ENCODE results near the gene PRKCB.
A peak's percentile ranks its signal among the peaks of the same experiment; 100 is the strongest.

The PRKCB gene

DNA sequence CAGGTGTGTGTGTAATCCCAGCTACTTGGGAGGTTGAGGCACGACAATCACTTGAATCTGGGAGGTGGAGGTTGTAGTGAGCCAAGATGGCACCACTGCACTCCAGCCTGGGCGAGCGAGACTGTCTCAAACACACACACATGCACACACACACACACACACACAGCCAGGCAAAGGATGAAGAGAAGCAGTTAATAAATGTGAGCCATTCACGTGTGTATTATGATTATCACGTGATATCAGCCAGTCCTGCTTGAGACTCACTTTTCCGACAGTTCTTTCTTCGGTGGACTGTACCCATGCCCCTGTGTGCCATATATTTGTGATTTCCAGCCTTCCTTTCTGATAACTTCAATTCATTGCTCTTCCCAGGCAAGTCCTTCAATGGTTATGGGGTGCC is 119.3 kb downstream of the PRKCB start:
- no peak overlapping the region for H3K4me3 ChIP-seq
- H3K27ac ChIP-seq: no peak overlapping the region

DNA sequence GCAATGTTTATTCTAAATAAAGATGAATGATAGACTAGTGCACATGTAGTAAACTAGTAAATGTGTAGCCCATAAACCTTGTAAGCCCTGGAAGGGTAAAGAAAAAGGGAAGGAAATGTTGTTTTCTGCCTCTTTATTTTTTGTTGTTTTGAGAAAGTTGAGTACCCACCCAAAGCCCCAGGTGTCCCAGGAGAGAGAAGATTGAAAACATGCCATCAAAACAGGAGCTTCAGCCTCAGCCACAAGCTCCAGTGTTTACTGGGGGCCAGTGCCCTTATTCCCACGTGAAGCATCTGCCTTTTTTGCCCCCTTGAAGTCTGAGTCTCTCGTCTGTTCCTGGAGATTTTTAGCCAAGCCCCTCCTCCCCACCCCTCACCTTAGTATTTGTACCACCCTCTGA is 121.5 kb downstream of the PRKCB start:
- no peak overlapping the region for H3K4me3 ChIP-seq
- peak overlapping the region in 1 of 21 experiments; percentile 52 for H3K27ac ChIP-seq

DNA sequence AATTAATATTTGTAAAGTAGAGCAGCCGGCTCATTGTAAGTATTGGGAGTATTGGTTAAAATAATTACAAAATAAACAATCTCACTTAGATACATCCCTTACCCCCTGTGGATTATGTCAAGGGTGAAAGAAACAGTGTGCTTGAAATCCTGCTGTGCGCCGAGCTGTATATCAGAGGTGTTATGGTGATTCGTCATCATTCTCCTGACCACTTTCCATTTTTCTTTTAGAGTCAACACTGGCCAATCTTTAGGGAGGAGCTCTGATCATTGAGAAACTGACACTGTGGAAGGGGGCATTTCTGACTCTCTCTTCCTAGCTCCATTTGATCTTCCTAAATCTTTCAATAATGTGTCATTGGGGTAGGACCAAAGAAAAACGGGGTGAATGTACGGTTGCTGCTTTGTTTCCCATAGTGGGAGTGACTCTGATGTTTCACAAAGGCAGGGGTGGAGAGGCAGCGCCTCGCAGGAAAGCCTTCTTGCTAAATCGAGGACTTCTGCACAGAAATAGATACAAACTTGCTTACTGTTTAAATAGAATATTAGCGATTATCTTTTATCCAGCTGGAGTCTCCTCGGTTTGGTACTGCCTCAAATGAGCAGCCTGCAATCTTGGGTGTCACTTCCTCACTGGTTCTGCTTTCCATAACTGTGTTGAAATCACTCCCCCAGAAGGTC is 123.4 kb downstream of the PRKCB start:
- no peak overlapping the region for H3K4me3 ChIP-seq
- H3K27ac ChIP-seq: peak overlapping the region in 1 of 21 experiments; percentile 6

DNA sequence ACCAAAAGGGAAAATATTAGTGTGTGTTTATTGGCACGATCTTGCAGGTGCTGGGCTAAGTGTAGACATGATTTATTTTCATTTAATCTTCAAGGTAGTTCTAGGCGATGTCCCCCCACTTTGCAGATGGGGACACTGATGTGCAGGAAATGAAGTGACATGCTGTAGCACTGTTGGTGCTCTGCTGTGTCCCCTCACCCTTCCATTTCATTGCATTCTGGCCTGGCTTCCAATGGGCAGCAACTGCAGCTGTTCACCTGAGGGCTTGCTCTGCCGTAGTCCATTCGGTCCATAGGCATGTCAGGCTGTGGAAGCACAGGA is 123.9 kb downstream of the PRKCB start:
- no peak overlapping the region for H3K4me3 ChIP-seq
- peak overlapping the region in 2 of 21 experiments; percentile 6 to 56 for H3K27ac ChIP-seq

DNA sequence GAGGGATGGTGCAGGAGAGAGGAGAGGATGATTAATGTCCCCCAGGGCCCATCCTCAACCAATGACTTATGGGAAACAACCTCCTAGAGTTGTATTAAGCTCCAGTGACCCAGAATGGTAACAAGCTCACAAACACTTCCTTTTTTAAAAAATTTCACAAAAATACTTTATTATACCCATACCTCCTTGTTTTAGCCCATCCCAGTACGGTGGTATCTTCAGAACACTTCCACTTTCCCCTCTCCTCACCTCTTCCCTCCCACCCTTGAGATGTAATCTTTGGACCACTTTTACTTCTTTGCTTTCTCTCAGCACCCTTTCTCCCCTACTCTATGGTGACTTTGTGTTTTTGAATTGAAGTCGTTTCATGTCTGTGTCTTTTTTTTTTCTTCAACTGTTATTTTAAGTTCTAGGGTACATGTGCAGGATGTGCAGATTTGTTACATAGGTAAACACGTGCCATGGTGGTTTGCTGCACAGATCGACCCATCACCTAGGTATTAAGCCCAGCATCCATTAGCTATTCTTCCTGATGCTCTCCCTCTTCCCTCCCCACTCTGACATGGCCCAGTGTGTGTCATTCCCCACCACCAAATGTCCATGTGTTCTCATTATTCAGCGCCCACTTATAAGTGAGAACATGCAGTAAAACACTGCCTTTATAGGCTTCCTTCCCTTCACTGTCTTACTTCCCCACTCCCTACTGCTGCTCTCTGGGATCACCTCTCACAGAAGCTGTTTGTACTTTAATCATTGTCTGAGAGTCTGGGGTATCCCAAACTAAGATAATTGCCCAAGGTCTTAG is 124.5 kb downstream of the PRKCB start:
- H3K4me3 ChIP-seq: no peak overlapping the region
- H3K27ac ChIP-seq: peak overlapping the region in 2 of 21 experiments; percentile 6 to 56

DNA sequence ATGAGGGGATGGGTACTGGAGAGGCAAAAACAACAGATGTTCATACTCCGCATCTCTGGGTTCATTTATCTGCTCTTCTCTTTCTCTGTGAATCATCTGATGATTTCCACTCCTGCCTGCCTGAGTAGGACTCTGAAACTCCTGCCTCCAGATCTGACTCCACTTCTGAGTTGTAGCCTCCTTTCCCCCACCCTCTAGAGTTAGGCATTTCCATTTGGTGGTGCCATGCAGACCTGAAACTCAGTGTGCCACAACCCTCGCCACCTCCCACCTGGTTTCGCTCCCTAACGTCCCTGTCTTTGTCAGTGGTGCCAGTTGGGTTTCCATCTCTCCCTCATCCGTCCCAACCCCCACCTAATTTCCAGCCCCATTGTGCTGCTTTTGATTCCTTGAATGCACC is 126.2 kb downstream of the PRKCB start:
- Histone ChIP-seq H3K27ac (no peak overlapping the region), H3K4me3 (no peak overlapping the region)

DNA sequence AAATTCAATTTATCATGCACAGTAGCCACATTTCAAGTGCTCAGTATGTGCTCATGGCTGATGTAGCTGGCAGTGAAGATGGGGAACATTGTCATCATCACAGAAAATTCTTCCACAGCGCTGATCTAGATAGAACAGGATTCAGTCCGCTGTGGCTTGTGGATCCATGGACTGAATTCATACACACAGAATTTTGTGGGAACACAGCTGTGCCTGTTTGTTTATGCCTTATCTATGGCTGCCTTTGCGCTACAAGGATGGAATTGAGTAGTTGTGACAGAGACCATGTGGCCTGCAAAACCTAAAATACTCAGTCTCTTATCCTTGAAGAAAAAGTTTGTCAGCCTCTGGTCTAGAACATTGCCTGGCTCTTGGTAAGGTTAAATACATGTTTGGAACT is 128.4 kb downstream of the PRKCB start:
- Histone ChIP-seq H3K4me3 (no peak overlapping the region), H3K27ac (no peak overlapping the region)

DNA sequence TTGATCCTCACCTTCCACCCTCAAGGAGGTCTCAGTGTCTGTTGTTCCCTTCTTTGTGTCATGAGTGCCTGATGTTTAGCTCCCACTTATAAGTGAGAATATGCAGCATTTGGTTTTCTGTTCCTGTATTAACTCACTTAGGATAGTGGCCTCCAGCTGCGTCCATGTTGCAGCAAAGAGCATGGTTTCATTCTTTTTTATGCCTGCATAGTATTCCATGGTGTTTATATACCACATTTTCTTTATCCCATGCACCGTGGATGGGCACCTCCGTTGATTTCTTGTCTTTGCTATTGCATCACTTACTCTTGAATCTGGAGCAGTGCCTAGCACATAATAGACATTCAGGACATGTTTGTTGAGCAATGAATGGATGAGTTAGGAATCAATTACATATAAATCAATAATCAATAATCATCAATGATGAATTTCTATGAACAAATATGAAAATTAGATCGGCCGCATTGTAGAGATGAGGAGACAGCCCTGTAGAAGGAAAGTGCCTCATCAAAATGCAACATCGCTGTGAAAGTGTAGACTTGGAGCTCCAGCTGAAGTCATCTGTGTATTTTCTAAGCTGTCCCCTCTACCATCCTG is 129.5 kb downstream of the PRKCB start:
- Histone ChIP-seq H3K4me3 (no peak overlapping the region), H3K27ac (no peak overlapping the region)

DNA sequence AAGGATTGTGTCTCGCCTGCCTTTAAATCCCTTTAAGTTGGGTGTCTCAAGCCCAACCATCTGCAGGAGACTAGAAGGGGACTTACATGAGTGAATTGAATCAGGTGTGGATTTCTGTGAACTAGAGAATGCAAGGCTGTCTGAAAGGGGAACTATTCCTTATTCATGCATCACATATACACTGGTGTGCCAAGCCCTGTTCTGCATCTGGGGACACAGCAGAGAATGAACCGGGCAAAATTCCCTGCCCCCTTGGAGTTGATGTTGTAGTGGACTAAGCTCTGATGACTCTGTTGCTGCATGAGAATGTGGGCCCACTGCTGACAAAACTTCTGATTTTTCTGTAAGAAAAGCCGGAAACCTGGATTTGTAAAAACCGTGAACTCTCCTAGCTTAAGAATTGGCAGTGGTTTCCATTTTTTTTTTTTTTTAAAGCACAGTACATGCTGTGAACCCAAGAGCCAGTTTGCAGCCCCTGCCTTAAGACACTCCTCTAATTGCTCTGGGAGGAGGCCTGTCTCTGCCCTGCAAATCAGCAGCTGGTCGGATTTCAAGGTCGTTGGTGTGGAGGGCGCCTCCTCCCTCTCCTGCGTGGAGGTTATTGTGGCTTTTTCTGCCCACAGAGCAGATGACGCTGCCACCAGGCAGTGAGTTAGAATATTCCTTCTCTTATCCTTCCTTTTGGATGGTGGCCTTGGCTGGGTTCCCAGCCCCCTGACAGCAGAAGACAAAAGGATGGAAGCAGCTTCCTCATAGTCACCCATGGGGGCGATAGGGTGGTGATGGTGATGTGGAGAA is 131.0 kb downstream of the PRKCB start:
- Histone ChIP-seq H3K4me3 (no peak overlapping the region), H3K27ac (no peak overlapping the region)

DNA sequence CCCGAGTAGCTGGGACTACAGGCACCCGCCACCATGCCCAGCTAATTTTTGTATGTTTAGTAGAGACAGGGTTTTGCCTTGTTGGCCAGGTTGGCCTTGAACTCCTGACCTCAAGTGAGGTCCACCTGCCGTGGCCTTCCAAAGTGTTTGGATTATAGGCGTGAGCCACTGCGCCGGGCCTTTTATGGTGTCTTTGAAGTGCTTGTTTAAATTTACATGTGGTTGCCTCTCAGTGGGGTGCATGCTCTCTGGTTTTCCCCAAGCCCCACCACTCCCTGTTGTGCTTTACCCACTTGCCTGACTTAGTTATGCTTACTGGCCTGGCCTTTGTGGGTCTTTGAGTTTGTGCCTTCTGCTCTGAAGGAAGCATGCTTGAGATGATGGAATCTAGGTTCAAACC is 132.0 kb downstream of the PRKCB start:
- Histone ChIP-seq H3K27ac (no peak overlapping the region), H3K4me3 (no peak overlapping the region)

DNA sequence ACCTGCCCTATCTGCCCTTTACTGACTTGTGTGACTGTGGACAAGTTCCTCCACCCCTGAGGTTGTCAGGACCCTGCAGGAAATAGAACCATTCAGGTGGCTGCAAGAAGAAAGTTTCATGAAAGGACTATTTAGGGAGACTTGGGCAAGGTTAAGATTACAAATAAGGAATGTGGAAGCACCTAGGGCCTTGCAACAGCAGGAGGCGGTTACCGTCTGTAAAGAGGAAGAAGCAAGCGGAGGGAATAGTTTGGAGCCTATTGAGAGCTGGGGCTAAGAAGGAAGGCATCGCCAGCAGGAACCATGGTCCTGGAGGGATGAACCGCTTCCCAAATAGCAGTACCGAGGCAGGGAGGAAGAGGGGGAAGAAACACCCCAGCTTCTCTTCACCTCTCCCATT is 132.4 kb downstream of the PRKCB start:
- Histone ChIP-seq H3K27ac (no peak overlapping the region), H3K4me3 (no peak overlapping the region)

DNA sequence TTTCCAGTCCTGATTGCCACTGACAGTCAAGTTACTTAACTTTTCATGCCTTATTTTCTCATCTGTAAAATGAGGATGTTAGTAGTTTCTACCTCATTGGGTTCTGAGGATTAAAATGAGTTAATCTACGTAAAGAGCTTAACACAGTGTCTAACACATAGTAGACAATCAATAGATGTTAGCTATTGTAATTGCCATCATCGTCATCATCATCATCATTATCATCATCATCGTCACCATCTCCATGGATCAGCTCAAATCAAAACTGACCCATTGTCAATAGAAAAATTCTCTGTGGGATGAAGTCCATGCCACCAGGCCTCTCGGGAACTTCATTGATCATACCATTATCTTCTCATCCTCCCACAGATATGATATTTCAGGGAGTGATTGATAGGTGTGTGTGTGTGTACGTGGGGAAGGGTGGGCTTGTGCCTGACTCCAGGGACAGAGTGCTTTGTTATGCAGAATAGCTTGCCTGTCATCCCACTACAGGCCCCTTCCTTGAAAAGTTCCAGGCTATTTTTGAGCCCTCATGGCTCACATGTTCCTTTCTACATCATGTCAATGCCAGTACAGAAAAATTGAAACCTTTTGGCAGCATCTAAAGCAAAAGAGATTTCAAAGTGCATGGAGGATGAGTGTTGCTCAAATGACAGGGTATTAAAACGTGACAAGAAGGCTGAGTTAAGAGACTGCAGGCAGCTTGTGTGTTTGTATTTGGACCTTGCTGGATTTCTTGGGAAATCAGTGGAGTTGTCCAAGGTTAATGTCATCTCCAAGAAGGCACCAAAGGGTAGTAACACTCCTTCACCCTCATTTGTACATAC is 133.9 kb downstream of the PRKCB start:
- Histone ChIP-seq H3K4me3 (no peak overlapping the region), H3K27ac (no peak overlapping the region)

DNA sequence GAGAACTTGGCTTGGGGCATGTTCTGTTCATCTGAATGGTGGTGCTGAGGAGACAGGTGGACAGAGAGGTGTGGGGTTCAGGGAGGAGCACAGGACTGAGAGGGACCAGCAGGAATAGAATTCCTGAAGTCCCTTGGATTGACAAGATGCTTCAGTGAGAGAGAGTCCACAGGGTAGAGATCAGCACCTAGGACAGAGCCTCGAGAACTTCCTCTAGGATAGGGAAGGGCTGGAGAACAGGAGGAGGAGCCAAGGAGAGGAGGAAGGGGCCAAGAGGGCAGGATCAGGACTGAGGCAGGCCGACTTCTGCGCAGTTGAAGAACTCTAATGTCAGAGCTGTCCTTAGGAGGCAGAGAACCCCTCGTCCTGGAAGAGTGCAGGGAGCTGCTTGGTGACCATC is 138.4 kb downstream of the PRKCB start:
- Histone ChIP-seq H3K27ac (no peak overlapping the region), H3K4me3 (no peak overlapping the region)

DNA sequence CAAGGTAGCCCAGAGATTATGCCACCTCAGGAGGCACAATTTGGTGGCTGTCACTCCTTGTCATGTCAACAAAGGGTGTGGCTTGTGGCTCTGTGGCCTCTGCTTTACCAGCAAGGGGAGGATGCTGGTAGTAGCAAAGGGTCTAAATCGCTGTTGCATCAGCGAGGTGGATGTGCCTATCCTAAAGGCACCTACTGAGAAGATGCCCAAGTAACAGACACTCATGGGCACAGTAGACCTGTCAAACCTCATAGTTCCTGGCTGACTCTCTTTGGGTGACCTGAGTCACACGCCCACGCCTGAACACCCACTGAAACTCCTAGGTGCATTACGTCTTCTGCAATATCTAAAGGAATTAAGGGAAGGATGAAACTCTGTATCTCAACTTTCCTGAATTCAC is 139.5 kb downstream of the PRKCB start:
- Histone ChIP-seq H3K27ac (no peak overlapping the region), H3K4me3 (no peak overlapping the region)

DNA sequence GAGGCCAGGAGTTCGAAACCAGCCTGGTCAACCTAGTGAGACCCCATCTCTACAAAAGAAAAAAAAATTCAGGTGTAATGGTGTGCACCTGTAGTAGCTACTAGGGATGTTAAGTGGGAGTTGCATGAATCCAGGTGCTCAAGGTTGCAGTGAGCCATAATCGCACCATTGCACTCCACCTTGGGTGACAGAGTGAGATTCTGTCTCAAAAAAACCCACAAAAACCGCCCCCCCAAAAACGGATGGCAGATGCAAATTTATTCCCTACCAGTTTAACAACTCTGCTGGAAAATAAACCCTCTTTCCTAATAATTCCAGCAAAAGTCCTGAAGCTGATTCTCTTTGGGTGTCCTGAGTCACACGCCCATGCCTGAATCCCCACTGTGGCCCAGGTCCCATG is 140.3 kb downstream of the PRKCB start:
- H3K27ac ChIP-seq: no peak overlapping the region

DNA sequence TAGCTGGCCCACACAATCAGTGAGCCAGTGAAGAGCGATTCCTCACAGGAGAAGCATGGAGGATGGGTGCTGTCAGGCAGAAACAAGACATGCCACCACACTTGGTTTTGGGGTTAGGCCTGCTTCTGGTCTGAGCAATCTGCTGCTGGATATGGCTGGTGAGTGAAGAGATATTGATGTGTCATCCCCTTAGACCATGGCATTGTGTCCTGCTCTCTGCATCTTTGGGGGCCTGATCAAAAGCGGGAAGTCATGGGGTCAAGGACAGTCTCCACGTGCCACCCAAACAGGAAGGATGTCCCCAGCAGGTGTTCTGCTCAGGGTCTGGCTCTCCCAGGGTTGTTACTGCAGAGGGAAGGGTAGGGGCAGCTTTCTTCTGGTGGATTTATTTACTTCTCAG is 140.7 kb downstream of the PRKCB start:
- no peak overlapping the region for H3K27ac ChIP-seq
- H3K4me3 ChIP-seq: no peak overlapping the region

More for the DNA sequence above, 140.3 kb downstream of the PRKCB start:
- H3K4me3 ChIP-seq: no peak overlapping the region

DNA sequence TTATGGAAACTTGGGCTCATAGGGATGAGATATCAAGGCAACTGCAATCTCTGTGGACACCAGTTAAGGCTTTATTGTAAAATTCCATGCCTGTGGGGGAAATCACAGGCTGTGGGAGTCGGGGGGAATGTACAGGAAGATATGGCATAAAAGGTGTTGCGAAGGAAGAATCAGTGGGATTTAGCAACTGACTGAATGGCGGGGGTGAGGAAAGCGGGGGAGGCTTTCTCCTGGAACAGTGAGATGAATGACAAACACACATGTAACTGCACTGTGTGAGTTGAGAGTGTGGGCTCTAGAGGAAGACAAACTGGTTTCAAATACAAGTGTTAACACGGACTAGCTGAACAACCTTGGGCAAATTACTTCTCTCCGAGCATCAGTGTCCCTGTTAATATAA is 143.7 kb downstream of the PRKCB start:
- Histone ChIP-seq H3K27ac (no peak overlapping the region), H3K4me3 (no peak overlapping the region)

DNA sequence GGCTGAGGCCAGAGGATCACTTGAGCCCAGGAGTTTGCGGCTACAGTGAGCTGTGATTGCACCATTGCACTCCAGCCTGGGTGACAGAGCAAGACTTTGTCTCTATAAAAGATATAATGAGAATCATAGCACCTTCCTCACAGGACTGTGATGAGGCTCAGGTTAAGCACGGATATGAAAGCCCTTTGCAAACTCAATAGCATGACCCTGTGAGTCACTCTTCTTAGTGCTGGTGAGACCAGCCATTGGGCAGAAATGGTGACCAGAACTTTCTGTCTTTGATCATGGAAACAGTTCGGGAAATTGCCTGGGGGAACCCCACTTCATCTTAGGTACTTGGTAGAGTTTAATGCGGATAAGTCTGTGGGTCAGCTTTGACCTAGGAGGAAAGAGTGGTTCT is 144.2 kb downstream of the PRKCB start:
- Histone ChIP-seq H3K4me3 (no peak overlapping the region), H3K27ac (no peak overlapping the region)

All from skin epidermis (tissue), 12 donors.